22Rv1 (cell line): ENCODE measurements around the gene CACTIN.
A peak's percentile ranks its signal among the peaks of the same experiment; 100 is the strongest.
"Not testable (repeated sequence)": the region's sequence is repeated elsewhere in the genome, so short reads cannot be mapped to it uniquely, and the experiment has no call there.

ENCODE experiments used
- H3K27ac ChIP-seq: fragments of 450-650 bp; 2 replicates; pipeline ENCODE4 v1.5.1; 2017
- ZFX ChIP-seq: fragments of 450-650 bp; IDR thresholded peaks from 2 replicates; pipeline ENCODE4 v1.6.1; 2017; ENCODE audit warnings: antibody characterized with exemption, borderline replicate concordance
- TF ChIP-seq, protein P1 (sequence below): fragments of 450-650 bp; IDR thresholded peaks from 2 replicates; pipeline ENCODE4 v1.5.1; 2017; ENCODE audit warnings: mild to moderate bottlenecking

CACTIN gene

DNA sequence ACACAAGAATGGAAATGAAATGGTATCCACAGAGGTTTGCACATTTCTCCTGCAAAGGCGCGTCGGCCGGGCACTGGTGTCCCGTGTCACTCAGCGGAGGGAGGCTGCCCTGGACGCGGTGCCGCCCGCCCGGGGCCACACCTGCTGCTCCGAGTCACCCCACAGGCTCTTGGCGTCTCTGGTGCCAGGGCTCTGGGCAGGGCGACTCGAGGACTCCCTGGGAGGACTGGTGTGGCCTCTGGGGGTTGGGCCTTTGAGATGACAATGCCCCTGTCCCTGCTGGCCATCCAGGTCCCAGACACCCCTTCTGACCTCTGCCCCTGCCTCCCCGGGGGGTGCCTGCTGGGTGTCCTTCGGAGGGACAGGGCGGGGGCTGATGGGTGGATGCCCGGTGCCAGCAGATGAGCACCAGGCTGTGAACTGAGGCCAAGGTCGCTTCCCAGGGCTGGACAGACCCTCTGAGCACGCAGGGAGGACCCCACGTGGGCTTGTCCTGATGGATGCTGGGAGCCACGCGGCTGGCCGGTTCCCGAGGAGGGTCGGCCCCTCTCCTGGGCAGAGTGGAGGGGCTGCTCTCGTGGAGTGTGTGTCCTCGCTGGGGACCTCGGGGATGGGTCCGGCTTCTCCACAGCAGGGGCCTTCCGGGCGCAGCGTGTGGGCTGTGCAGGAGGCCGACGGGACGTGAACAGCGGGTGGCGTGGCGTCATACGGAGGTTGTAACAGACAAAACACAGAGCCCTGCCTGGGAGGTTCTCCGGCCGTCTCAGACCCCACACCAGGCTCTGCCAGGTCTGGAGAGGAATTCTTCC lies 4.7 kb upstream of the CACTIN start:
- TF ChIP-seq, protein P1, sequence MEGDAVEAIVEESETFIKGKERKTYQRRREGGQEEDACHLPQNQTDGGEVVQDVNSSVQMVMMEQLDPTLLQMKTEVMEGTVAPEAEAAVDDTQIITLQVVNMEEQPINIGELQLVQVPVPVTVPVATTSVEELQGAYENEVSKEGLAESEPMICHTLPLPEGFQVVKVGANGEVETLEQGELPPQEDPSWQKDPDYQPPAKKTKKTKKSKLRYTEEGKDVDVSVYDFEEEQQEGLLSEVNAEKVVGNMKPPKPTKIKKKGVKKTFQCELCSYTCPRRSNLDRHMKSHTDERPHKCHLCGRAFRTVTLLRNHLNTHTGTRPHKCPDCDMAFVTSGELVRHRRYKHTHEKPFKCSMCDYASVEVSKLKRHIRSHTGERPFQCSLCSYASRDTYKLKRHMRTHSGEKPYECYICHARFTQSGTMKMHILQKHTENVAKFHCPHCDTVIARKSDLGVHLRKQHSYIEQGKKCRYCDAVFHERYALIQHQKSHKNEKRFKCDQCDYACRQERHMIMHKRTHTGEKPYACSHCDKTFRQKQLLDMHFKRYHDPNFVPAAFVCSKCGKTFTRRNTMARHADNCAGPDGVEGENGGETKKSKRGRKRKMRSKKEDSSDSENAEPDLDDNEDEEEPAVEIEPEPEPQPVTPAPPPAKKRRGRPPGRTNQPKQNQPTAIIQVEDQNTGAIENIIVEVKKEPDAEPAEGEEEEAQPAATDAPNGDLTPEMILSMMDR = no peak
- TF ChIP-seq ZFX = no peak
- no peak overlapping the region for H3K27ac ChIP-seq

DNA sequence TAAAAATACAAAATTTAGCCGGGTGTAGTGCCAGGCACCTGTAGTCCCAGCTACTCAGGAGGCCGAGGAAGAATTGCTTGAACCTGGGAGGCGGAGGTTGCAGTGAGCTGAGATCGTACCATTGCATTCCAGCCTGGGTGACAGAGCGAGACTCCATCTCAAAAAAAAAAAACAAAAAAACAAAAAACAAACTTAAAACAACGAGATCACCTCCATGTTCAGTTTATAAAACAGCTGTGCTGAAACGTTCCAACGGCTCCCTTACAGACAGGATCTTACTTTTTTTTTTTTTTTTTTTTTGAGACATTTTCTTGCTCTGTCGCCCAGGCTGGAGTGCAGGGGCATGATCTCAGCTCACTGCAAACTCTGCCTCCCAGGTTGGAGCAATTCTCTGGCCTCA lies 2.2 kb upstream of the CACTIN start:
- not testable (repeated sequence) for H3K27ac ChIP-seq

DNA sequence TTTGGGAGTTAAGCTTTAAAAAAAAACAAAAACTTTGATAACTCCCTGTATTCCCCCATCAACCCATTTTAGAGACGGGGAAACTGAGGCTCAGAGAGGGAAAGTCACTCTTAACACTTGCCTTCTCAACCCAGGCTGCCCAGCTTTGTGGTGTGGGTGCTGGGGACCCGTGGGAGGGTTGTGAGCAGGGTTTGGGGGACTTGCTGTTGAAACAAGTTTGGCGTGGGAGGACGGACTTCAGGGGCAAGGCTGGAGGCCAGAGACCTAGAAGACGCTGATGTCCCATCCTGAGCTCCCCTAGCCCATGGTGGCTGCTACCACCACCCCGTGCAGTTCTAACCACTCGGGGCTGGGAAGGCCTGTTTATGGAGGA lies 747 bp upstream of the CACTIN start:
- TF ChIP-seq ZFX = no peak
- peak overlapping the region; percentile 91 for H3K27ac ChIP-seq

DNA sequence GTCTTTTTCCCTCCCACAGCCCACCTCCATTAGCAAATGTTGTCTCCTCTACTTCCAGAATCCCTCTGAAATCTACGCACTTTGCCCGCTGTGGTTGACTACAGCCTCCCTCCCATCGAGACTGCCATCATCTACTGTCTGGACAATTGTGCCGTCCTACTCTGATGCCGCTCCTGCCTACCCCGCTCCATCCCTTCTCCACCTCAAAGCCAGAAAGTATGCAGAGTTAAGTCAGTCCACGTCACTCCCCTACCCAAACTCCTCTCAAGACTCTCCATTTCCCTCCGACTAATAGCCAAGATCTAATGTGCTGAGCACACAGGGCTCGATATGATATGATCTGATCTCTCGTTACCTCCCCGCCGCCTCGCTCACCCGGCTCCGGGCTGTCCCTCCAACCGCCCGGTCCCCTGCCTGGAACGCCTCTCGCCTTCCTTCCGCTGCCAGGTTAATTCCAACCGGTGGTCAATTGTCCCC lies 556 bp downstream of the CACTIN start:
- TF ChIP-seq ZFX = no peak
- TF ChIP-seq, protein P1 = no peak
- H3K27ac ChIP-seq = peak overlapping the region; percentile 91

DNA sequence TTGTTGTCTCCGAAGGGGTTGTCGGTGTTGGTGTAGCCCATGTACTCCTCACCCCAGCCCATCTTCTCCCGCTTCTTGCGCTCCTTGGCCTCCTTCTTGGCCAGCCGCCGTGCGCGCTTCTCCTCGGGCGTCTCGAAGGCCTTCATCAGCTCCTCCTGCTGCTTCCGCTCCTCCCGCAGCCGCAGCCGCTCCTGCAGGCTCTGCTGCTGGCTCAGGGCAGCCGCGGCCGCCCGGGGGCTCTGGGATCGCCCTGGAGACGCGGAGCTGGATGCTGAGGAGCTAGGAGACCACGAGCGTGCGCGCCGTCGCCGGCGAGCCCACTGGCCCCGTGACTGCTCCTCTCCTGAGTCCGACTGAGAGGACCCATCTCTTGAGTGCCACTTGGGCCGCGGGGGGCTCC lies 2.9 kb downstream of the CACTIN start:
- TF ChIP-seq, protein P1 = no peak
- TF ChIP-seq ZFX = no peak
- no peak overlapping the region for H3K27ac ChIP-seq

DNA sequence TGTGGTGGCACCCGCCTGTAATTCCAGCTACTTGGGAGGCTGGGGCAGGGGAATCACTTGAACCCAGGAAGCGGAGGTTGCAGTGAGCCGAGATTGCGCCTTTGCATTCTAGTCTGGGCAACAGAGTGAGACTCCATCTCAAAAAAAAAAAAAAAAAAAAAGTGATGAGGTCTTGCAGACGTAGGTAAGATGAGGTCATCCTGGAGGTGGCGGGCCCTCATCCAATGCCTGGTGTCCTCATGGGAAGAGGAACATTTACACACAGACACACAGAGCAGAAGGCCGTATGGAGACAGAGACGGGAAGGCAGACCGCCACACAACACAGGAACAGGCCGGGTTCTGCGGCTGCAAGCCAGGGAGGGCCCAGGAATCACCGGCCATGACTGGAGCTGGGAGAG lies 4.4 kb downstream of the CACTIN start:
- no peak for TF ChIP-seq ZFX
- TF ChIP-seq, protein P1 = no peak
- no peak overlapping the region for H3K27ac ChIP-seq

DNA sequence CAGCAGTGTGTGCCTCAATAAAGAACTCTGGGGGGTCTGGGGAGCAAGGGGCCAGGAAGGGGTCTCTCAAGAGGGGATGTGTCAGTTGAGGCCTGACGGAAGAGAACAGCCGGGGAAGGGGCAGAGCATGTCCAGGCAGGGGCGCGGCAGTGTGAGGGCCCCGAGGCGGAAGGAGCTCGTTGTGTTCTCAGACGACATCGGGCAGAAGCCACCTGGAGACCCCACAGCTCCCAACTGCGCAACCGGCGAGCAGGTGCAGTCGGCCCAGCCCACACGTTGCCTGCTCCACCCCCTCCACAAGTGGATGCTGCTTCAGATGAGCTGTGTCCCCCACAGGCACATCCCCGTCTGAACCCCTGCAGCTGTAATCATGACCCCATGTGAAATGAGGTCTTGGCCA lies 4.9 kb downstream of the CACTIN start:
- TF ChIP-seq ZFX = no peak
- TF ChIP-seq, protein P1 = no peak
- H3K27ac ChIP-seq = no peak overlapping the region

DNA sequence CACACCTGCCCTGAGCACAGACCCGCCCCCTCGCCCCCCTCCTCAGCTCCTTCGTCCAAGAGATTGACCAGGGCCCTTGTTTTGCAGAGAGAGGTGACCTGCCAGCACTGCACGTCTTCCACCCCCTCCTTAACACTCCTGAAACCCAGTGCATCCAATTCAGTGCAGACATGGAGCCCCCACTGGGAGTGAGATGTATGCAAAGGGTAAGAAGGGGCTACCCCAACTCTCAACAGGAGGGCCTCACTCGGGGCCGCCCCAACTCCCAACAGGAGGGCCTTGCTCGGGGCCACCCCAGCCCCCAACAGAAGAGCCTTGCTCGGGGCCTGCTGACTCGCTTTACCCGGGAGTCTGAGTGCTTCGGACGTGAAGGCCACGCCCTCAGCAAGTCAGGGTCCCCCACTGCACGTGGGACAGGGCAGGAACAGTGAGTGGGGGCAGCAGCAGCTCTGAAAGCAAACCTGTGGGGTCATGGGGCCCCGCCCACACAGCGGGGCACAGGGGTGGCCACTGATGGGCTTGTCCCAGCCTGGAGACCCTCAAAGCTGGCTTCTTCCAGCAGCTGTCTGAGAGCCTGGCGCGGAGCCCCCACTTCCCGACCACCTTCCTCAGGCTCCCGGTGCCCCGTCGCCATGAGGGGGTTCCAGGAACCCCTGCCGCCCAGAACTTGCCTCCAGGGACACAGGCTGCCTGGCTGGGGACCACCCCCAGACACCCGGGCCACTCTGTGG lies 5.6 kb downstream of the CACTIN start:
- TF ChIP-seq, protein P1 = no peak
- no peak for TF ChIP-seq ZFX

More for the DNA sequence above, 5.6 kb downstream of the CACTIN start:
- no peak overlapping the region for H3K27ac ChIP-seq
